ENCODE data around the gene INO80D.

- TF ChIP-seq, protein P1, sequence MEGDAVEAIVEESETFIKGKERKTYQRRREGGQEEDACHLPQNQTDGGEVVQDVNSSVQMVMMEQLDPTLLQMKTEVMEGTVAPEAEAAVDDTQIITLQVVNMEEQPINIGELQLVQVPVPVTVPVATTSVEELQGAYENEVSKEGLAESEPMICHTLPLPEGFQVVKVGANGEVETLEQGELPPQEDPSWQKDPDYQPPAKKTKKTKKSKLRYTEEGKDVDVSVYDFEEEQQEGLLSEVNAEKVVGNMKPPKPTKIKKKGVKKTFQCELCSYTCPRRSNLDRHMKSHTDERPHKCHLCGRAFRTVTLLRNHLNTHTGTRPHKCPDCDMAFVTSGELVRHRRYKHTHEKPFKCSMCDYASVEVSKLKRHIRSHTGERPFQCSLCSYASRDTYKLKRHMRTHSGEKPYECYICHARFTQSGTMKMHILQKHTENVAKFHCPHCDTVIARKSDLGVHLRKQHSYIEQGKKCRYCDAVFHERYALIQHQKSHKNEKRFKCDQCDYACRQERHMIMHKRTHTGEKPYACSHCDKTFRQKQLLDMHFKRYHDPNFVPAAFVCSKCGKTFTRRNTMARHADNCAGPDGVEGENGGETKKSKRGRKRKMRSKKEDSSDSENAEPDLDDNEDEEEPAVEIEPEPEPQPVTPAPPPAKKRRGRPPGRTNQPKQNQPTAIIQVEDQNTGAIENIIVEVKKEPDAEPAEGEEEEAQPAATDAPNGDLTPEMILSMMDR (IDR thresholded peaks at IDR 0.05) = no peak
- TF ChIP-seq POLR2A (IDR thresholded peaks at IDR 0.05) = no peak
Observed at GRCh38 chr2:206088248-206088647, 2.3 kb upstream of the INO80D start.

Measured in Peyer's patch (tissue), 4 donors.